GM12872 (cell line): Measurements from ENCODE around the gene NME4.

ENCODE experiments used
- TF ChIP-seq, protein P1 (sequence below): IDR thresholded peaks from 3 replicates; pipeline ENCODE4 v1.5.1; 2011; ENCODE audit warnings: low read depth, mild to moderate bottlenecking, low read length, moderate library complexity; ENCODE audit not compliant: insufficient read depth

NME4 gene

DNA sequence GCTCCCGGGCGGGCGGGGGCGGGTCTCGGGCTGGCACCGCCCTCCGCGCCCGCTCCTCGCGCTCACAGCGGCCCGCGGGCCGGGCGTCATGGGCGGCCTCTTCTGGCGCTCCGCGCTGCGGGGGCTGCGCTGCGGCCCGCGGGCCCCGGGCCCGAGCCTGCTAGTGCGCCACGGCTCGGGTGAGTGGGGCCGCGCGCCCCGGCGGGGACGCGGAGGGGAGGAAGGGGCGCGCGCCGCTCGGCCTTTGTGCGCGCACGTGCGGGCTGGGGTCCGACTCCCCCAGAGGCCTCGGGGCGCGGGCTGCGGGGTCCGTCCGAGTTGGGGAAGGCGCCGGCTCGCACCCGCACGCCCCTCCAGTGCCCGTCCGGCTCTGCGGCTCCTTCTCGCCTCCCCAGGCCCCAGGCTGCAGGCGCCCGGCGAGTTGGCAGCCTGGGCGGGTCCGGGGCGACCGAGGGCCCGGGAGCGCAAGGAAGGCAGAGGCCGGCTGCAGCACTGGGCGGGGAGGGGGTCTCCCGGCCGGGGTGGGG lies at the start of gene NME4:
Gene NME4 (plus strand): TSS at position 65 of the 527 bp plus-strand sequence. CDS start 24 bp downstream, at position 89.
- TF ChIP-seq, protein P1, sequence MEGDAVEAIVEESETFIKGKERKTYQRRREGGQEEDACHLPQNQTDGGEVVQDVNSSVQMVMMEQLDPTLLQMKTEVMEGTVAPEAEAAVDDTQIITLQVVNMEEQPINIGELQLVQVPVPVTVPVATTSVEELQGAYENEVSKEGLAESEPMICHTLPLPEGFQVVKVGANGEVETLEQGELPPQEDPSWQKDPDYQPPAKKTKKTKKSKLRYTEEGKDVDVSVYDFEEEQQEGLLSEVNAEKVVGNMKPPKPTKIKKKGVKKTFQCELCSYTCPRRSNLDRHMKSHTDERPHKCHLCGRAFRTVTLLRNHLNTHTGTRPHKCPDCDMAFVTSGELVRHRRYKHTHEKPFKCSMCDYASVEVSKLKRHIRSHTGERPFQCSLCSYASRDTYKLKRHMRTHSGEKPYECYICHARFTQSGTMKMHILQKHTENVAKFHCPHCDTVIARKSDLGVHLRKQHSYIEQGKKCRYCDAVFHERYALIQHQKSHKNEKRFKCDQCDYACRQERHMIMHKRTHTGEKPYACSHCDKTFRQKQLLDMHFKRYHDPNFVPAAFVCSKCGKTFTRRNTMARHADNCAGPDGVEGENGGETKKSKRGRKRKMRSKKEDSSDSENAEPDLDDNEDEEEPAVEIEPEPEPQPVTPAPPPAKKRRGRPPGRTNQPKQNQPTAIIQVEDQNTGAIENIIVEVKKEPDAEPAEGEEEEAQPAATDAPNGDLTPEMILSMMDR: no peak

DNA sequence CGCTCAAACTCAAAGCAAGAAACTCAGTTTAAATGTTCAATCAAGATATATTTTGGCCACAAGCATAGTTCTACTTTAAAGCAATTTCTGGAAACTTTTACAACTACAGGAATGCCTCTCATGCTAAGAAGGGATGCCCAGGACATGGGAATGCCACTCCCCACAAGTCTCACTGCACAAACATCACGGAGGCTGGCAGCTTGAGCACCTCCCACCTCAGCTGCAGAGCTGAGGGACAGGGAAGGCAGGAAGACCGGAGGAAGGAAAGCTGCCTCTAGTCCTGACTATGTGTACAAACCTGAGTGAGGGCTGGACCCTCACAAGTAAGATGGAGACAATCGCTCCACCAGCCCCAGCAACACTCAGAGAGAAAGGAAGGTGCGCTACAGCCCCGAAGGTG lies 49.8 kb upstream of the NME4 start:
- TF ChIP-seq, protein P1: no peak

DNA sequence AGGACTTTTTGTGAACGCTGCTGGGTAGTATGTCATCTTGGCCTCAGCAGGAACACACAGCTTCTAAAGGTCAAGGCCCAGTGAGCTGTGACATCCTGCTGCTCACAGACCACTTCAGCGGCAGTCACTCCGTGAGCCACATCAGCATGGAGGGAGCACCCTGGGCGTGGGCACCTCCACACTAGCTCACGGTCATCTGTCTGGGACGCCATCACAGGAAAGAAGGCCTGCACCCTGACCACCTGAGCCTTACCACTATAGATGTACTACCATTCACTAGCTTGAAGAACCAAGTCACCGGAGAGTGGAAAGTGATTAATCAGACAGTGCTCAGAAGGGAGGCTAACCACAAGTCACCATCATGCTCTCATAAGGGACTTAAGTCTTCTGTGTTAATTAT lies 47.8 kb upstream of the NME4 start:
- TF ChIP-seq, protein P1: no peak

DNA sequence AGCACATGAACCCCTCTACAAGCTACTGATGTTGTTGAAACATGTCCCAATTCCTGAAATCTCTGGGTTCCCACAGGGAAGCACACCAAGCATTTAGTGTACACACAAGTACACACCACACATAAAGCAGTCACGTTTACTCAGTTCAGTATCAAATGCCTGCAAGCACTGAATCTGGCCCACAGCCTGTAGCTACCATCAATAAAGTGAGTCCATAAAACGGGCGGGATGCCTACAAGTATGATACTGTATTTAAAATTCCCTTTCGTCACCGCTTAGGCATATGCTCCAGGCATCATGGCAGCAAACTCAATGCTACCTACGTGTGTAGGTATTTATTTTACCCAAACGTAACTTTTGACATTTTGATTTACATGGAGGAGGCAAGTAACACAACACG lies 46.8 kb upstream of the NME4 start:
- TF ChIP-seq, protein P1: no peak

DNA sequence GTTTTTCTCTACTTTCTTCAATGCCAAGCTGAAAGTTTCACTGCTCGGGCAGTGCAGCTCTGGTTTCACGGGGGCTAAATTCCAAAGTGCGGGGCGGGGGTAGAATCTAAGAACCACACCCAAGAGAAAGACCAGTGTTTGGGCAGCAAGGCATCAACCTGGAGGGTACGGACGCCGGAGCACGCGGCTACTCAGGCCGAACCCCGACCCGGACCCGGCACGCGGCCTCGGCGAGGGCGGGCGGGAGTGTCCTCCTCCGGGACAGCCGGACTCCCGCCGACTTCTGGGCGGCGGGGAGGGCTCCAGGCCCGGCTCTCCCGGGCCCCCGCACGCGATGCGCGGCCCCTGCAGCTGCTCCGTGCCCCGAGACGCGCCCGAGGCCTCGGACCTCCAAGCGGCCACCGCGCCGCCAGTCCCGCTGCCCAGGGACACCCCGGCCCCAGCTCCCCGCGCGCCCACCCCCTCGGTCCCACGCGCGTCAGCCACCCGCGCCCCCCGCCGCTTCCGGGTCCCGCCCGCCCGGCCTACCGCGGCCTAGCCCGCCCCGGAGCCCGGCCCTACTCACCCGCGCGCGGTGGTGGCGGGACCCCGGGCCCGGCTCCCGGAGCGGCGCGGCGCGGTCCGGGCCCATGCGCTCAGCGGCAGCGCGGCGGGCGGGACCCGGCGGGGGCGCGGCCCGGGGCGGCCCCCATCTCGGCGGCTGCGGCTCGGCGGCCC lies 45.0 kb upstream of the NME4 start:
- TF ChIP-seq, protein P1: no peak

DNA sequence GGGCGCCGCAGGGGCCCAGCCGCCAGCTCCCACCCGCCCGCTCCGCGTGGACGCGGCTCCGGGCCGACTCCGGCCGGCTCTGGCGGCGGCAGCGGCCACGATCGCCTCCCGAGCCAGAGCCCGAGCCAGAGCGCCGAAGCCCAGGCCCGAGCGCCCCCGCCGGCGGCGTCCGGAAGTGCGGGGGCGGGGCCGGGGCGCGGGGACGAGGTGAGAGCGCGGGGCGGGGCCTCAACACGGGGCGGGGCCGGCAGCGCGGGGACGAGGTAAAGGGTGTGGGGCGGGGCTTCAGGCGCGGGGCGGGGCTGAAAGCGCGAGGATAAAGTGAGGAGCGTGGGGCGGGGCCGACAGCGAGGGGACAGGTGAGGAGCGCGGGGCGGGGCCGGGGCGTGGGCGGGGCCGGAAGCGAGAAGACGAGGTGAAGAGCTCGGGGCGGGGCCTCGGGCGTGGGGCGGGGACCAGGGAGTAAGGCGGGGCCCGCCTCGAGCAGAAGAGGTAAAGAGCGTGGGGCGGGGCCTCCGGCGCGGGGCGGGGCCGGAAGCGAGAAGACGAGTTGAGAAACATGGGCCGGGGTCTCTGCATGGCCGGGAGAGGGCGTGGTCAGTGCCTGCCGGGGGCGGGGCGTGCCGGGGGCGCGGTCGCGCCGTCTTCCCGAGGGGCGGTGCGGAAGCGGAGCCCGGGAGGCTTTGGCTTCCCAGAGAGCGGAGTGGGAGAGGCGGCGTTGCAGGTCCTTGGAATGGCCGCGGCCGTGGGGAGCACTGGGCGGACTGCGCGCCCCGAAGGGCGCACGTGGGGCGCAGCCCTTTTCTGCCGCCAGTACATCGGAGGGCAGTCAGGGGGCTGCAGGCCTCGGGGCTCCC lies 44.2 kb upstream of the NME4 start, which contains the start of gene AXIN1:
Gene AXIN1 (minus strand): TSS at position 177 of the 857 bp plus-strand sequence. CDS start 5,698 bp downstream, outside the sequence.
- TF ChIP-seq, protein P1: peak; percentile 52; the same call in 1 of the 3 replicates
